Lower lobe of right lung (tissue), 2 donors: ENCODE data around the gene EBI3. TPM values are rescaled to one million over a fixed set of nuclear protein-coding genes. Genes with fewer than 3 reads are reported as not detected.
"Not testable (repeated sequence)": the region's sequence is repeated elsewhere in the genome, so short reads cannot be mapped to it uniquely, and the experiment has no call there.

Source experiments
- ATAC-seq, 2 donors: fragments of 200-7000 bp; cut with Tn5 transposase; one replicate each; pipeline ENCODE4 v1.9.1; 2020 to 2022; ENCODE audit warnings: mild to moderate bottlenecking in 2 of 2, moderate library complexity in 2 of 2
- DNase-seq: peaks from one replicate; pipeline ENCODE4 v3.0.0-alpha.2; 2020
- H3K27ac ChIP-seq: fragments of 200-600 bp; one replicate; pipeline ENCODE4 v1.8.0; 2022
- H3K27me3 ChIP-seq: fragments of 200-600 bp; one replicate; pipeline ENCODE4 v1.8.0; 2022; ENCODE audit warnings: low read depth
- H3K36me3 ChIP-seq: fragments of 200-600 bp; one replicate; pipeline ENCODE4 v1.8.0; 2022; ENCODE audit warnings: mild to moderate bottlenecking
- H3K4me1 ChIP-seq: fragments of 200-600 bp; one replicate; pipeline ENCODE4 v1.8.0; 2022
- H3K4me3 ChIP-seq: fragments of 200-600 bp; one replicate; pipeline ENCODE4 v1.8.0; 2022; ENCODE audit warnings: mild to moderate bottlenecking
- H3K9me3 ChIP-seq: fragments of 200-600 bp; one replicate; pipeline ENCODE4 v1.8.0; 2022
- intact Hi-C: fragments of 100-400 bp; cut with DNase I; formaldehyde crosslinking; loops from one replicate; pipeline ENCODE4 v1.11.0; 2022
- total RNA-seq: library from RNA; stranded (reverse); fragmentation: NEBNext Ultra II Directional; extraction: Animal tissue kit (Norgen Biotek cat#: 25700); gene quantifications from one replicate; pipeline ENCODE4 v1.2.1, GENCODE V29; 2021
- TF ChIP-seq, protein P1 (sequence below): fragments of 200-600 bp; IDR thresholded peaks from one replicate; pipeline ENCODE4 v1.8.0; 2022; ENCODE audit warnings: antibody characterized with exemption, mild to moderate bottlenecking
- donor health status: DM: no; HTN: yes; CAD: no; lungs with severe emphysema.

The EBI3 gene
- total RNA-seq, 1 donor from 2014 or later, result 1.7 TPM

DNA sequence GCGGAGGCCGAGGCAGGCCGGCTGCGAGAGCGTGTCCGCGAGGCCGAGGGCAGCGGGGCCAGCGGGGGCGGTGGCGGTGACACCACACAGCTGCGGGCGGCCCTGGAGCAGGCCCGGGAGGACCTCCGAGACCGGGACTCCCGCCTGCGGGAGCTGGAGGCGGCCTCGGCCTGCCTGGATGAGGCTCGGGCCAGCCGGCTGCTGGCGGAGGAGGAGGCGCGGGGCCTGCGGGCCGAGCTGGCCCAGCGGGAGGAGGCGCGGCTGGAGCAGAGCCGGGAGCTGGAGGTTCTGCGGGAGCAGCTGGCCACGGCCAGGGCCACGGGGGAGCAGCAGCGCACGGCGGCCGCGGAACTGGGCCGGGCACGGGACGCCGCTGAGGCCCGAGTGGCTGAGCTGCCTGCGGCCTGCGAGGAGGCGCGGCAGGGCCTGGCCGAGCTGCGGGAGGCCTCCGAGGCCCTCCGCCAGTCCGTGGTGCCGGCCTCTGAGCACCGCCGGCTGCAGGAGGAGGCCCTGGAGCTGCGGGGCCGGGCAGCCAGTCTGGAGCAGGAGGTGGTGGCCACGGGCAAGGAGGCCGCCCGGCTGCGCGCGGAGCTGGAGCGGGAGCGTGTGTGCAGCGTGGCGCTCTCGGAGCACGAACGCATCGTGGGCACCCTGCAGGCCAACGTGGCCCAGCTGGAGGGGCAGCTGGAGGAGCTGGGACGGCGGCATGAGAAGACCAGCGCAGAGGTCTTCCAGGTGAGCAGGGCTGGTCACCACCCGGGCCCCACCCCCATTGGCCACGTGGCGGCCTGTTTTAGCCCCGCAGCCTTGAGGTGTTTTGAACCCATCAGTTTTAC is 11.7 kb upstream of the EBI3 start:
- no peak for DNase-seq

DNA sequence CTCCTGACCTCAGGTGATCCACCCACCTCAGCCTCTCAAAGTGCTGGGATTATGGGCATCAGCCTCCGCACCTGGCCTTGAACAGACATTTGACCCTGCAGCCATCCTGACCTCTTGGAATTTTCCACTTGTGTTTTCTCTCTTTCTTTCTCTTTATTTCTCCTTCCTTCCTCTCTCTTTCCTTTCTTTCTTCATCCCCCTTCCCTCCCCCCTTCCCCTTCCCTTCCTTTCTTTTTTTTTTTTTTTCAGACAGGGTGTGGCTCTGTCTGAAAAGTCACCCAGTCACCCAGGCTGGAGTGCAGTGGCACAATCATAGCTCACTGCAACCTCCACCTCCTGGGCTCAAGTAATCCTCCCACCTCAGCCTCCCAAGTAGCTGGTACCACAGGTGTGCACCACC is 10.8 kb upstream of the EBI3 start:
- H3K4me3 ChIP-seq, DNase-seq, H3K36me3 ChIP-seq, intact Hi-C loops, H3K4me1 ChIP-seq, H3K27ac ChIP-seq, ATAC-seq, H3K9me3 ChIP-seq, H3K27me3 ChIP-seq: not testable (repeated sequence)

More for the DNA sequence above, 11.7 kb upstream of the EBI3 start:
- Histone ChIP-seq H3K4me1 (no peaks in the 10 kb centered on the region), H3K9me3 (no peaks in the 10 kb centered on the region), H3K36me3 (no peaks in the 10 kb centered on the region), H3K27me3 (no peaks in the 10 kb centered on the region), H3K27ac (no peak overlapping the region), H3K4me3 (no peak overlapping the region)
- TF ChIP-seq, protein P1, sequence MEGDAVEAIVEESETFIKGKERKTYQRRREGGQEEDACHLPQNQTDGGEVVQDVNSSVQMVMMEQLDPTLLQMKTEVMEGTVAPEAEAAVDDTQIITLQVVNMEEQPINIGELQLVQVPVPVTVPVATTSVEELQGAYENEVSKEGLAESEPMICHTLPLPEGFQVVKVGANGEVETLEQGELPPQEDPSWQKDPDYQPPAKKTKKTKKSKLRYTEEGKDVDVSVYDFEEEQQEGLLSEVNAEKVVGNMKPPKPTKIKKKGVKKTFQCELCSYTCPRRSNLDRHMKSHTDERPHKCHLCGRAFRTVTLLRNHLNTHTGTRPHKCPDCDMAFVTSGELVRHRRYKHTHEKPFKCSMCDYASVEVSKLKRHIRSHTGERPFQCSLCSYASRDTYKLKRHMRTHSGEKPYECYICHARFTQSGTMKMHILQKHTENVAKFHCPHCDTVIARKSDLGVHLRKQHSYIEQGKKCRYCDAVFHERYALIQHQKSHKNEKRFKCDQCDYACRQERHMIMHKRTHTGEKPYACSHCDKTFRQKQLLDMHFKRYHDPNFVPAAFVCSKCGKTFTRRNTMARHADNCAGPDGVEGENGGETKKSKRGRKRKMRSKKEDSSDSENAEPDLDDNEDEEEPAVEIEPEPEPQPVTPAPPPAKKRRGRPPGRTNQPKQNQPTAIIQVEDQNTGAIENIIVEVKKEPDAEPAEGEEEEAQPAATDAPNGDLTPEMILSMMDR, result no peak
- ATAC-seq, result no peak
- intact Hi-C loops, result no loop called here

- no peak for ATAC-seq
- no peak overlapping the region for H3K4me3 ChIP-seq
- DNase-seq, result no peak
These were observed 9.1 kb upstream of the EBI3 start for GRCh38 chr19:4220188-4220587.

DNA sequence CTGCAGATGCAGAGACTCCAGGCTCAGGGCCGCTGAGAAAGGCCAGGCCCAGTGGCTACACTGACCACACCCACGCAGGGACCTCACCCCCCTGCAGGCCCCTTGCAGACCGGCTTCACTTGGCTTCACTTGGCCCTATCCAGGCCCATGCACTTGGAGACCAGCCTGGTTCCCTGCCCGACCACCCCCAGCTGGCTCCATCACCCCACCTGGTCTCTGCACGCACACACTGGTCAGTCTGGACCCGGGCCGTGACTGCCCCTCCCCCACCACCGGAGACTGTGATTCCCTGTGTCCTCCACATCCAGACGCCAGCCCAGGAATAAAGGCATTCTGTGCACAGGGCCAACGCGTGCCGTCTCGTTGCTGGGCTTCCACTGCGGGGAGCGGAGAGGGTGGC is 4.9 kb upstream of the EBI3 start:
- no peak overlapping the region for H3K4me3 ChIP-seq
- TF ChIP-seq, protein P1, result no peak
- ATAC-seq, result no peak
- DNase-seq, result no peak
- intact Hi-C loops, result no loop called here
- H3K4me1 ChIP-seq, result peaks cover 6% of the 10 kb centered on the region
- H3K27me3 ChIP-seq, result peaks cover 6% of the 10 kb centered on the region
- no peak overlapping the region for H3K27ac ChIP-seq
- no peaks in the 10 kb centered on the region for H3K9me3 ChIP-seq
- H3K36me3 ChIP-seq, result no peaks in the 10 kb centered on the region

More at GRCh38 chr19:4220188-4220587, 9.1 kb upstream of the EBI3 start:
- no peaks in the 10 kb centered on the region for H3K4me1 ChIP-seq
- no peaks in the 10 kb centered on the region for H3K27me3 ChIP-seq
- TF ChIP-seq, protein P1, result no peak
- H3K9me3 ChIP-seq, result no peaks in the 10 kb centered on the region
- H3K36me3 ChIP-seq, result no peaks in the 10 kb centered on the region
- intact Hi-C loops, result no loop called here
- no peak overlapping the region for H3K27ac ChIP-seq

DNA sequence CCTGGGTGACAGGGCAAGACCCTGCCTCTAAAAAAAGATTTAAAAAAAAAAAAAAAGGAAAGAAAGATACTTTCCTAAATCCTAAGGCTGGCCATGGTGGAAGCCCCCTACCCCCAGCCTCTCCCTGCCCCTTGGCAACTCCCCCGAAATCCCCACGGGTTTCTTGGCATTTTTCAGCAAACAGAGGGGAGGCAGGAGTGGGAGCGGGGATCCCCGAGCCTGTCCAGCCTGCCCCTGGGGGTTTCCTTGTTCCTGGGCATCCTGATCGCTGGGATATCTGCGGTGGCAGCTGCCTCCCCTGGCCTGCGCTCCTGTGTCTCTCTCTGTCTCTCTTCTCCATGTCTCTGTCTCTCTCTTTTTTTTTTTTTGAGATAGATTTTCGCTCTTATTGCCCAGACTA is 3.4 kb upstream of the EBI3 start:
- DNase-seq (no peak), ATAC-seq (no peak)
- TF ChIP-seq, protein P1, result no peak
- Histone ChIP-seq H3K4me1 (peaks cover 6% of the 10 kb centered on the region), H3K4me3 (no peak overlapping the region), H3K9me3 (no peaks in the 10 kb centered on the region), H3K27me3 (peaks cover 19% of the 10 kb centered on the region), H3K27ac (no peak overlapping the region), H3K36me3 (no peaks in the 10 kb centered on the region)
- intact Hi-C loops, result no loop called here

DNA sequence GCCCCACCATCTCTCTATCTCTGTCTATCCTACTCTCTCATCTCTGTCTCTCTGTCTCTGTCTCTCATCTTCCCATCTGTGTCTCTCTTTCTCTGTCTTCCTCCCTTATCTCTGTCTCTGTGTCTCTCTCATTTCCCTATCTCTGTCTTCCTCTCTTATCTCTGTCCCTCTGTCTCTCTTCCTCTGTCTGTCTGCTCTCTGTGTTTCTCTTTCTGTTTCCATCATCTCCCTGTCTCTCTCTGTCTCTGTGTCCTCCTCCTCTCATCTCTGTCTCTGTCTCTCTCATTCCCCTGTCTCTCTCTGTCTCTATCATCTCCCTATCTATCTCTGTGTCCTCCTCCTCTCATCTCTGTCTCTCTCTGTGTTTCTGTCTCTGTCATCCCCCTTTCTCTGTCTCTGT is 1.6 kb upstream of the EBI3 start:
- no peak for ATAC-seq
- TF ChIP-seq, protein P1, result no peak
- intact Hi-C loops, result no loop called here

More for the DNA sequence above, 1.6 kb upstream of the EBI3 start:
- Histone ChIP-seq H3K27ac (no peak overlapping the region), H3K4me3 (no peak overlapping the region), H3K27me3 (peaks cover 28% of the 10 kb centered on the region), H3K9me3 (no peaks in the 10 kb centered on the region), H3K36me3 (no peaks in the 10 kb centered on the region), H3K4me1 (peaks cover 6% of the 10 kb centered on the region)
- DNase-seq, result no peak
